BLaER1 (cell line): Measurements from ENCODE around the gene NDUFS2.

Experiments
- H3K27ac ChIP-seq: shearing (Covaris generic); formaldehyde crosslinking; 2 replicates; pipeline ENCODE4 v1.8.1; 2022
- H3K27me3 ChIP-seq: shearing (Covaris generic); formaldehyde crosslinking; 2 replicates; pipeline ENCODE4 v1.8.1; 2022
- H3K36me3 ChIP-seq: shearing (Covaris generic); formaldehyde crosslinking; 2 replicates; pipeline ENCODE4 v1.8.1; 2022
- H3K4me1 ChIP-seq: shearing (Covaris generic); formaldehyde crosslinking; 2 replicates; pipeline ENCODE4 v1.8.1; 2022
- H3K4me2 ChIP-seq: shearing (Covaris generic); formaldehyde crosslinking; 2 replicates; pipeline ENCODE4 v1.8.1; 2022
- H3K4me3 ChIP-seq: shearing (Covaris generic); formaldehyde crosslinking; 2 replicates; pipeline ENCODE4 v1.8.1; 2022
- H3K9ac ChIP-seq: shearing (Covaris generic); formaldehyde crosslinking; 2 replicates; pipeline ENCODE4 v1.8.1; 2022
- H3K9me3 ChIP-seq: shearing (Covaris generic); formaldehyde crosslinking; 2 replicates; pipeline ENCODE4 v1.8.1; 2022
- H4K20me1 ChIP-seq: shearing (Covaris generic); formaldehyde crosslinking; 2 replicates; pipeline ENCODE4 v1.8.1; 2022
- Cebpa-rat ChIP-seq: shearing (Covaris generic); IDR thresholded peaks from 2 replicates; pipeline ENCODE4 v1.8.1; 2022

The NDUFS2 gene

GRCh38 chr1:161172349-161172748 is 29.8 kb upstream of the NDUFS2 start:
- H3K4me1 ChIP-seq, result peaks cover 24% of the 10 kb centered on the region
- H3K27me3 ChIP-seq, result no peaks in the 10 kb centered on the region
- H3K36me3 ChIP-seq, result peaks cover 74% of the 10 kb centered on the region
- no peak overlapping the region for H3K4me3 ChIP-seq
- no peak for TF ChIP-seq Cebpa-rat
- no peak overlapping the region for H3K4me2 ChIP-seq
- no peak overlapping the region for H3K9ac ChIP-seq
- H3K27ac ChIP-seq, result no peak overlapping the region
- no peaks in the 10 kb centered on the region for H3K9me3 ChIP-seq
- peaks cover 18% of the 10 kb centered on the region; the same call in 1 of the 2 replicates for H4K20me1 ChIP-seq

- peaks cover 18% of the 10 kb centered on the region; the same call in 1 of the 2 replicates for H4K20me1 ChIP-seq
- no peaks in the 10 kb centered on the region for H3K27me3 ChIP-seq
- H3K4me1 ChIP-seq, result peaks cover 23% of the 10 kb centered on the region
- no peak overlapping the region for H3K4me3 ChIP-seq
- peaks cover 74% of the 10 kb centered on the region for H3K36me3 ChIP-seq
- no peak for TF ChIP-seq Cebpa-rat
- H3K9ac ChIP-seq, result no peak overlapping the region
- no peak overlapping the region for H3K27ac ChIP-seq
- no peaks in the 10 kb centered on the region for H3K9me3 ChIP-seq
- no peak overlapping the region for H3K4me2 ChIP-seq
These were observed 29.3 kb upstream of the NDUFS2 start for GRCh38 chr1:161172776-161173376.

GRCh38 chr1:161173711-161174110 is 28.5 kb upstream of the NDUFS2 start:
- peaks cover 29% of the 10 kb centered on the region for H3K4me1 ChIP-seq
- H3K9ac ChIP-seq, result no peak overlapping the region
- H3K27ac ChIP-seq, result no peak overlapping the region
- no peak overlapping the region for H3K4me2 ChIP-seq
- H3K27me3 ChIP-seq, result no peaks in the 10 kb centered on the region
- H3K36me3 ChIP-seq, result peaks cover 74% of the 10 kb centered on the region
- no peaks in the 10 kb centered on the region for H3K9me3 ChIP-seq
- no peak for TF ChIP-seq Cebpa-rat
- peaks cover 18% of the 10 kb centered on the region; the same call in 1 of the 2 replicates for H4K20me1 ChIP-seq
- no peak overlapping the region for H3K4me3 ChIP-seq

- peaks cover 40% of the 10 kb centered on the region for H3K4me1 ChIP-seq
- H3K36me3 ChIP-seq, result peaks cover 62% of the 10 kb centered on the region
- 0 out of 2 replicates have a peak overlapping the region, but pooled peaks have one; percentile 88 for H3K9ac ChIP-seq
- H4K20me1 ChIP-seq, result peaks cover 18% of the 10 kb centered on the region; the same call in 1 of the 2 replicates
- H3K9me3 ChIP-seq, result no peaks in the 10 kb centered on the region
- no peak overlapping the region for H3K27ac ChIP-seq
- no peak overlapping the region for H3K4me2 ChIP-seq
- TF ChIP-seq Cebpa-rat, result no peak
- no peak overlapping the region for H3K4me3 ChIP-seq
- H3K27me3 ChIP-seq, result no peaks in the 10 kb centered on the region
These were observed 27.3 kb upstream of the NDUFS2 start for GRCh38 chr1:161174911-161175310.

- Histone ChIP-seq H3K4me2 (peak overlapping the region; percentile 98), H3K9me3 (no peaks in the 10 kb centered on the region), H3K4me1 (peaks cover 48% of the 10 kb centered on the region), H3K27ac (no peak overlapping the region), H4K20me1 (peaks cover 18% of the 10 kb centered on the region; the same call in 1 of the 2 replicates), H3K36me3 (peaks cover 53% of the 10 kb centered on the region), H3K9ac (peak overlapping the region; percentile 88), H3K27me3 (no peaks in the 10 kb centered on the region), H3K4me3 (peak overlapping the region; percentile 82)
- TF ChIP-seq Cebpa-rat, result no peak
These were observed 26.3 kb upstream of the NDUFS2 start for GRCh38 chr1:161175771-161176453.

GRCh38 chr1:161176468-161177111 is 25.6 kb upstream of the NDUFS2 start:
- peaks cover 55% of the 10 kb centered on the region for H3K4me1 ChIP-seq
- no peak for TF ChIP-seq Cebpa-rat
- peak overlapping the region; percentile 98 for H3K4me2 ChIP-seq
- no peaks in the 10 kb centered on the region for H3K27me3 ChIP-seq
- peak overlapping the region; percentile 88 for H3K9ac ChIP-seq
- H3K36me3 ChIP-seq, result peaks cover 46% of the 10 kb centered on the region
- peak overlapping the region; percentile 86 for H3K27ac ChIP-seq
- H4K20me1 ChIP-seq, result peaks cover 18% of the 10 kb centered on the region; the same call in 1 of the 2 replicates
- H3K4me3 ChIP-seq, result peak overlapping the region; percentile 82
- H3K9me3 ChIP-seq, result no peaks in the 10 kb centered on the region

- H3K4me1 ChIP-seq, result peaks cover 62% of the 10 kb centered on the region
- peaks cover 39% of the 10 kb centered on the region for H3K36me3 ChIP-seq
- peak within 1 kb of the TSS; percentile 98 for H3K4me2 ChIP-seq
- H3K4me3 ChIP-seq, result peak within 1 kb of the TSS; percentile 82
- no peak for TF ChIP-seq Cebpa-rat
- peak within 1 kb of the TSS; percentile 88 for H3K9ac ChIP-seq
- H3K27ac ChIP-seq, result peak within 1 kb of the TSS; percentile 86
- no peaks in the 10 kb centered on the region for H3K9me3 ChIP-seq
- H4K20me1 ChIP-seq, result peaks cover 18% of the 10 kb centered on the region; the same call in 1 of the 2 replicates
- H3K27me3 ChIP-seq, result no peaks in the 10 kb centered on the region
These were observed 24.8 kb upstream of the NDUFS2 start, which contains the start of gene B4GALT3 for GRCh38 chr1:161177112-161177935. TSS of gene B4GALT3 (minus strand) at chr1:161177507. CDS start at chr1:161176060, 1,447 bp downstream.

GRCh38 chr1:161177936-161178244 is 24.3 kb upstream of the NDUFS2 start:
- H3K9me3 ChIP-seq, result no peaks in the 10 kb centered on the region
- peak overlapping the region; percentile 86 for H3K27ac ChIP-seq
- H3K27me3 ChIP-seq, result no peaks in the 10 kb centered on the region
- H3K4me3 ChIP-seq, result peak overlapping the region; percentile 82
- H3K4me2 ChIP-seq, result peak overlapping the region; percentile 98
- no peak for TF ChIP-seq Cebpa-rat
- H3K9ac ChIP-seq, result peak overlapping the region; percentile 88
- H4K20me1 ChIP-seq, result peaks cover 18% of the 10 kb centered on the region; the same call in 1 of the 2 replicates
- peaks cover 33% of the 10 kb centered on the region for H3K36me3 ChIP-seq
- peaks cover 68% of the 10 kb centered on the region for H3K4me1 ChIP-seq

GRCh38 chr1:161179698-161180097 is 22.5 kb upstream of the NDUFS2 start:
- TF ChIP-seq Cebpa-rat, result no peak
- H3K27ac ChIP-seq, result no peak overlapping the region
- H3K4me3 ChIP-seq, result no peak overlapping the region
- peaks cover 18% of the 10 kb centered on the region; the same call in 1 of the 2 replicates for H4K20me1 ChIP-seq
- H3K4me2 ChIP-seq, result peak overlapping the region; percentile 98; the same call in 1 of the 2 replicates
- no peak overlapping the region for H3K9ac ChIP-seq
- H3K4me1 ChIP-seq, result peaks cover 86% of the 10 kb centered on the region
- H3K9me3 ChIP-seq, result no peaks in the 10 kb centered on the region
- peaks cover 15% of the 10 kb centered on the region for H3K36me3 ChIP-seq
- H3K27me3 ChIP-seq, result no peaks in the 10 kb centered on the region
